Endothelial cell of umbilical vein (primary cell): Measurements from ENCODE around the gene NPPB. TPM values are rescaled to one million over a fixed set of nuclear protein-coding genes. Genes with fewer than 3 reads are reported as not detected.

Experiments
- BruUV-seq: library from RNA; stranded (reverse); fragments of 400-500 nt; replicated peaks from 2 replicates; lab custom pipeline; 2021; lab: Mats Ljungman, UMichigan
- CTCF ChIA-PET: fragments of 300-600, 350-600 bp; sonication (Branson Sonifier 250); formaldehyde crosslinking; loops from one replicate; lab custom pipeline; 2021; ENCODE audit warnings: antibody characterized with exemption, inconsistent platforms; lab: Charles Lee
- POLR2A ChIA-PET: fragments of 300-600, 350-600 bp; sonication (Branson Sonifier 250); formaldehyde crosslinking; loops from one replicate; lab custom pipeline; 2021; ENCODE audit warnings: antibody characterized with exemption, inconsistent platforms; lab: Charles Lee
- DNase-seq: peaks from one replicate; pipeline ENCODE4 v3.0.0-alpha.2; 2011; ENCODE audit warnings: low read depth, low spot score
- FAIRE-seq: peaks from 2 replicates; lab custom pipeline; 2011; peaks lifted over from hg19 to GRCh38; lab: Jason Lieb, UNC
- H2AFZ ChIP-seq: 2 replicates; pipeline ENCODE4 v1.6.0; 2012; ENCODE audit warnings: low read depth, low read length, control low read depth, inconsistent platforms
- H3K27ac ChIP-seq: 2 replicates; pipeline ENCODE4 v1.5.1; 2011; ENCODE audit warnings: low read depth, mild to moderate bottlenecking, control low read depth, low read length, moderate library complexity; ENCODE audit not compliant: insufficient read depth
- H3K27me3 ChIP-seq, 2 experiments: 2 replicates each; pipeline versions ENCODE4 v1.6.0 to v1.6.1; 2011; ENCODE audit warnings: low read length in 2 of 2, mixed read lengths in 1 of 2; ENCODE audit not compliant: control insufficient read depth in 2 of 2, insufficient read depth in 2 of 2
- H3K36me3 ChIP-seq, 2 experiments: 2 replicates in 1 of 2; 3 replicates in 1 of 2; pipeline ENCODE4 v1.5.1; 2011; ENCODE audit warnings: low read length in 2 of 2, mild to moderate bottlenecking in 1 of 2, moderate library complexity in 1 of 2; ENCODE audit not compliant: control insufficient read depth in 2 of 2, insufficient read depth in 2 of 2; ENCODE audit errors: extremely low read depth in 1 of 2
- H3K4me1 ChIP-seq: 3 replicates; pipeline ENCODE4 v1.5.1; 2011; ENCODE audit warnings: mild to moderate bottlenecking, low read length; ENCODE audit not compliant: control insufficient read depth, insufficient read depth; ENCODE audit errors: extremely low read depth
- H3K4me2 ChIP-seq: 2 replicates; pipeline ENCODE4 v1.6.1; 2011; ENCODE audit warnings: low read length, control low read depth, mixed read lengths; ENCODE audit not compliant: insufficient read depth
- H3K4me3 ChIP-seq, 3 experiments: fragments of 200-600 bp in 1 of 3; sonication (generic), shearing (Covaris generic) in 1 of 3; replicated peaks in 1 of 3; 2 replicates each; pipeline ENCODE4 v1.5.1; 2011 to 2016; ENCODE audit warnings: control low read depth in 3 of 3, low read length in 3 of 3, mild to moderate bottlenecking in 2 of 3, inconsistent platforms in 1 of 3, low read depth in 1 of 3, moderate library complexity in 1 of 3; ENCODE audit not compliant: insufficient read depth in 1 of 3
- H3K79me2 ChIP-seq: 2 replicates; pipeline ENCODE4 v1.6.0; 2012; ENCODE audit warnings: low read length, inconsistent platforms; ENCODE audit not compliant: control insufficient read depth, insufficient read depth
- H3K9ac ChIP-seq: replicated peaks from 2 replicates; pipeline ENCODE3; 2011; ENCODE audit warnings: low read length, control low read depth; ENCODE audit not compliant: insufficient read depth; ENCODE audit errors: extremely low read depth
- H3K9me1 ChIP-seq: replicated peaks from 3 replicates; pipeline ENCODE4 v1.6.0; 2011; ENCODE audit warnings: mild to moderate bottlenecking, low read length; ENCODE audit not compliant: control insufficient read depth, insufficient read depth; ENCODE audit errors: extremely low read depth
- H3K9me3 ChIP-seq: replicated peaks from 2 replicates; pipeline ENCODE4 v1.5.1; 2012; ENCODE audit warnings: low read length, inconsistent platforms; ENCODE audit not compliant: control insufficient read depth, insufficient read depth
- H4K20me1 ChIP-seq: replicated peaks from 2 replicates; pipeline ENCODE3; 2011; ENCODE audit warnings: mild to moderate bottlenecking, low read length; ENCODE audit not compliant: control insufficient read depth, insufficient read depth; ENCODE audit errors: extremely low read depth
- EZH2 ChIP-seq: IDR thresholded peaks from 2 replicates; pipeline ENCODE4 v1.6.1; 2012; ENCODE audit warnings: borderline replicate concordance, low read depth, mild to moderate bottlenecking, moderate library complexity, low read length, inconsistent platforms; ENCODE audit not compliant: severe bottlenecking
- FOS ChIP-seq: IDR thresholded peaks from 2 replicates; pipeline ENCODE4 v1.6.1; 2011; ENCODE audit warnings: mild to moderate bottlenecking, low read length, moderate library complexity, borderline replicate concordance; ENCODE audit not compliant: insufficient read depth
- GATA2 ChIP-seq: IDR thresholded peaks from 2 replicates; pipeline ENCODE4 v1.7.0; 2011; ENCODE audit warnings: low read depth, mild to moderate bottlenecking, moderate library complexity, mixed read lengths, low read length; ENCODE audit not compliant: insufficient read length, insufficient read depth
- JUN ChIP-seq: IDR thresholded peaks from 2 replicates; pipeline ENCODE4 v1.6.1; 2011; ENCODE audit warnings: borderline replicate concordance, low read depth; ENCODE audit not compliant: insufficient read length, insufficient read depth
- MAX ChIP-seq: IDR thresholded peaks from 2 replicates; pipeline ENCODE4 v1.6.1; 2011; ENCODE audit not compliant: insufficient read depth, insufficient read length
- MYC ChIP-seq: IDR thresholded peaks from one replicate; pipeline ENCODE4 v1.6.1; 2011; ENCODE audit warnings: mild to moderate bottlenecking, low read depth, low read length
- POLR2A ChIP-seq: IDR thresholded peaks from 2 replicates; pipeline ENCODE4 v1.6.1; 2012; ENCODE audit warnings: low read depth, mild to moderate bottlenecking, control low read depth, low read length
- POLR2AphosphoS5 ChIP-seq: IDR thresholded peaks from 2 replicates; pipeline ENCODE4 v1.6.1; 2012; ENCODE audit warnings: low read depth, mild to moderate bottlenecking, control low read depth, low read length, moderate library complexity; ENCODE audit not compliant: insufficient read depth
- dilution Hi-C: fragments of 300-500 bp; cut with MboI; formaldehyde crosslinking; loops from one replicate; pipeline ENCODE4 v1.15.0; 2019; ENCODE audit warnings: low sequenced_read_pairs; ENCODE audit not compliant: extremely low pct_ligation_motif_present
- intact Hi-C: fragments of 100-400 bp; cut with micrococcal nuclease; formaldehyde crosslinking; loops from one replicate; pipeline ENCODE4 v1.10.0; 2022
- polyA plus RNA-seq, 4 experiments: library from polyadenylated mRNA; depleted of rRNA in 3 of 4; stranded (reverse) in 3 of 4; unstranded in 1 of 4; fragments of >200 nt; gene quantifications; 2 replicates each; pipeline versions ENCODE4 v1.2.1 to v1.2.3, GENCODE V29; 2011 to 2012; ENCODE audit warnings: missing spikeins in 1 of 4
- total RNA-seq: library from RNA; stranded (reverse); gene quantifications from 2 replicates; pipeline ENCODE4 v1.2.3, GENCODE V29; 2021
- TF ChIP-seq, protein P1 (sequence below), 2 donors: IDR thresholded peaks; 1 replicate in 1 of 2; 2 replicates in 1 of 2; pipeline ENCODE4 v1.5.1; 2011; ENCODE audit warnings: low read length in 2 of 2, mild to moderate bottlenecking in 2 of 2, moderate library complexity in 2 of 2, control low read depth in 1 of 2, inconsistent platforms in 1 of 2, low read depth in 1 of 2; ENCODE audit not compliant: insufficient read depth in 1 of 2; ENCODE audit errors: extremely low read depth in 1 of 2

Gene NPPB
- total and polyA plus RNA-seq, 2 donors (not counting 3 experiments of a cell fraction or from before 2014, with no cell fraction given): not detected

- no peaks in the 10 kb centered on the region for H3K79me2 ChIP-seq
- H3K9ac ChIP-seq: no peak overlapping the region
- no TSS peak for BruUV-seq
- intact Hi-C loops (no loop called here), dilution Hi-C loops (no loop called here)
- DNase-seq (no peak), FAIRE-seq (no peak)
- no peaks in the 10 kb centered on the region for H3K9me1 ChIP-seq
- ChIA-PET POLR2A (no interaction called here), CTCF (interaction anchor here (1.2 kb wide), 1 partner anchor 81 kb away, joined by 3 read pairs; no protein-coding TSS in a partner anchor)
- no peak overlapping the region for H3K4me3 ChIP-seq
- TF ChIP-seq POLR2AphosphoS5: no peak
- no peak overlapping the region for H3K4me2 ChIP-seq
- no peaks in the 10 kb centered on the region for H3K9me3 ChIP-seq
- H2AFZ ChIP-seq: no peak overlapping the region
- H3K36me3 ChIP-seq: peaks cover 33 to 50% of the 10 kb centered on the region in 2 experiments
- no peaks in the 10 kb centered on the region for H3K27me3 ChIP-seq
- H3K27ac ChIP-seq: no peak overlapping the region
- peaks cover 3% of the 10 kb centered on the region for H3K4me1 ChIP-seq
- H4K20me1 ChIP-seq: no peaks in the 10 kb centered on the region
Observed at GRCh38 chr1:11826946-11827345, 31.8 kb downstream of the NPPB start.

GRCh38 chr1:11825131-11825530 is 33.6 kb downstream of the NPPB start:
- DNase-seq (no peak), FAIRE-seq (no peak)
- H3K36me3 ChIP-seq: peaks cover 33 to 49% of the 10 kb centered on the region in 2 experiments
- intact Hi-C loops (no loop called here), dilution Hi-C loops (no loop called here)
- H3K9ac ChIP-seq: no peak overlapping the region
- H3K27ac ChIP-seq: no peak overlapping the region
- no peak for TF ChIP-seq GATA2
- TF ChIP-seq MAX: no peak
- TF ChIP-seq, protein P1, sequence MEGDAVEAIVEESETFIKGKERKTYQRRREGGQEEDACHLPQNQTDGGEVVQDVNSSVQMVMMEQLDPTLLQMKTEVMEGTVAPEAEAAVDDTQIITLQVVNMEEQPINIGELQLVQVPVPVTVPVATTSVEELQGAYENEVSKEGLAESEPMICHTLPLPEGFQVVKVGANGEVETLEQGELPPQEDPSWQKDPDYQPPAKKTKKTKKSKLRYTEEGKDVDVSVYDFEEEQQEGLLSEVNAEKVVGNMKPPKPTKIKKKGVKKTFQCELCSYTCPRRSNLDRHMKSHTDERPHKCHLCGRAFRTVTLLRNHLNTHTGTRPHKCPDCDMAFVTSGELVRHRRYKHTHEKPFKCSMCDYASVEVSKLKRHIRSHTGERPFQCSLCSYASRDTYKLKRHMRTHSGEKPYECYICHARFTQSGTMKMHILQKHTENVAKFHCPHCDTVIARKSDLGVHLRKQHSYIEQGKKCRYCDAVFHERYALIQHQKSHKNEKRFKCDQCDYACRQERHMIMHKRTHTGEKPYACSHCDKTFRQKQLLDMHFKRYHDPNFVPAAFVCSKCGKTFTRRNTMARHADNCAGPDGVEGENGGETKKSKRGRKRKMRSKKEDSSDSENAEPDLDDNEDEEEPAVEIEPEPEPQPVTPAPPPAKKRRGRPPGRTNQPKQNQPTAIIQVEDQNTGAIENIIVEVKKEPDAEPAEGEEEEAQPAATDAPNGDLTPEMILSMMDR (IDR thresholded peaks at IDR 0.05; ENCODE audit: extremely low read depth in 1 of 2, insufficient read depth in 1 of 2, low read depth in 1 of 2, low read length in 2 of 2): no peak
- no peak for TF ChIP-seq MYC
- TF ChIP-seq FOS: no peak
- no peak for TF ChIP-seq POLR2A
- TF ChIP-seq JUN: no peak
- no peak for TF ChIP-seq EZH2
- no peak for TF ChIP-seq POLR2AphosphoS5
- POLR2A ChIA-PET: no interaction called here
- H3K4me3 ChIP-seq: no peak overlapping the region
- no TSS peak for BruUV-seq
- H3K9me1 ChIP-seq: no peaks in the 10 kb centered on the region
- peaks cover 17% of the 10 kb centered on the region for H3K4me1 ChIP-seq
- CTCF ChIA-PET: interaction anchor here (1.2 kb wide), 1 partner anchor 19 kb away, joined by 3 read pairs; the partner anchor contains the start of gene CLCN6
- H4K20me1 ChIP-seq: no peaks in the 10 kb centered on the region
- no peaks in the 10 kb centered on the region for H3K79me2 ChIP-seq
- H3K27me3 ChIP-seq: no peaks in the 10 kb centered on the region
- H3K4me2 ChIP-seq: no peak overlapping the region
- no peaks in the 10 kb centered on the region for H3K9me3 ChIP-seq
- H2AFZ ChIP-seq: no peak overlapping the region
